Lower lobe of right lung (tissue), 2 donors: Measurements from ENCODE around the gene PCSK5. TPM values are rescaled to one million over a fixed set of nuclear protein-coding genes. Genes with fewer than 3 reads are reported as not detected.
A peak's percentile ranks its signal among the peaks of the same experiment; 100 is the strongest.
"Not testable (repeated sequence)": the region's sequence is repeated elsewhere in the genome, so short reads cannot be mapped to it uniquely, and the experiment has no call there.

Experiments
- ATAC-seq, 2 donors: fragments of 200-7000 bp; cut with Tn5 transposase; one replicate each; pipeline ENCODE4 v1.9.1; 2020 to 2022; ENCODE audit warnings: mild to moderate bottlenecking in 2 of 2, moderate library complexity in 2 of 2
- DNase-seq: peaks from one replicate; pipeline ENCODE4 v3.0.0-alpha.2; 2020
- H3K27ac ChIP-seq: fragments of 200-600 bp; one replicate; pipeline ENCODE4 v1.8.0; 2022
- H3K27me3 ChIP-seq: fragments of 200-600 bp; one replicate; pipeline ENCODE4 v1.8.0; 2022; ENCODE audit warnings: low read depth
- H3K36me3 ChIP-seq: fragments of 200-600 bp; one replicate; pipeline ENCODE4 v1.8.0; 2022; ENCODE audit warnings: mild to moderate bottlenecking
- H3K4me1 ChIP-seq: fragments of 200-600 bp; one replicate; pipeline ENCODE4 v1.8.0; 2022
- H3K4me3 ChIP-seq: fragments of 200-600 bp; one replicate; pipeline ENCODE4 v1.8.0; 2022; ENCODE audit warnings: mild to moderate bottlenecking
- H3K9me3 ChIP-seq: fragments of 200-600 bp; one replicate; pipeline ENCODE4 v1.8.0; 2022
- intact Hi-C: fragments of 100-400 bp; cut with DNase I; formaldehyde crosslinking; loops from one replicate; pipeline ENCODE4 v1.11.0; 2022
- total RNA-seq: library from RNA; stranded (reverse); fragmentation: NEBNext Ultra II Directional; extraction: Animal tissue kit (Norgen Biotek cat#: 25700); gene quantifications from one replicate; pipeline ENCODE4 v1.2.1, GENCODE V29; 2021
- TF ChIP-seq, protein P1 (sequence below): fragments of 200-600 bp; IDR thresholded peaks from one replicate; pipeline ENCODE4 v1.8.0; 2022; ENCODE audit warnings: antibody characterized with exemption, mild to moderate bottlenecking
- donor health status: DM: no; HTN: yes; CAD: no; lungs with severe emphysema.

PCSK5 gene
- total RNA-seq, 1 donor from 2014 or later: 18.1 TPM

- DNase-seq: no peak
- no peaks in the 10 kb centered on the region for H3K36me3 ChIP-seq
- peaks cover 30% of the 10 kb centered on the region for H3K4me1 ChIP-seq
- intact Hi-C loops: no loop called here
- H3K27ac ChIP-seq: no peak overlapping the region
- ATAC-seq: no peak
- TF ChIP-seq, protein P1, sequence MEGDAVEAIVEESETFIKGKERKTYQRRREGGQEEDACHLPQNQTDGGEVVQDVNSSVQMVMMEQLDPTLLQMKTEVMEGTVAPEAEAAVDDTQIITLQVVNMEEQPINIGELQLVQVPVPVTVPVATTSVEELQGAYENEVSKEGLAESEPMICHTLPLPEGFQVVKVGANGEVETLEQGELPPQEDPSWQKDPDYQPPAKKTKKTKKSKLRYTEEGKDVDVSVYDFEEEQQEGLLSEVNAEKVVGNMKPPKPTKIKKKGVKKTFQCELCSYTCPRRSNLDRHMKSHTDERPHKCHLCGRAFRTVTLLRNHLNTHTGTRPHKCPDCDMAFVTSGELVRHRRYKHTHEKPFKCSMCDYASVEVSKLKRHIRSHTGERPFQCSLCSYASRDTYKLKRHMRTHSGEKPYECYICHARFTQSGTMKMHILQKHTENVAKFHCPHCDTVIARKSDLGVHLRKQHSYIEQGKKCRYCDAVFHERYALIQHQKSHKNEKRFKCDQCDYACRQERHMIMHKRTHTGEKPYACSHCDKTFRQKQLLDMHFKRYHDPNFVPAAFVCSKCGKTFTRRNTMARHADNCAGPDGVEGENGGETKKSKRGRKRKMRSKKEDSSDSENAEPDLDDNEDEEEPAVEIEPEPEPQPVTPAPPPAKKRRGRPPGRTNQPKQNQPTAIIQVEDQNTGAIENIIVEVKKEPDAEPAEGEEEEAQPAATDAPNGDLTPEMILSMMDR: no peak
- no peaks in the 10 kb centered on the region for H3K27me3 ChIP-seq
- no peaks in the 10 kb centered on the region for H3K9me3 ChIP-seq
- peak overlapping the region; percentile 88 for H3K4me3 ChIP-seq
These were observed 2.6 kb downstream of the PCSK5 start for GRCh38 chr9:75893106-75893505.

- peaks cover 25% of the 10 kb centered on the region for H3K4me1 ChIP-seq
- H3K9me3 ChIP-seq: no peaks in the 10 kb centered on the region
- no peaks in the 10 kb centered on the region for H3K36me3 ChIP-seq
- no peak overlapping the region for H3K27ac ChIP-seq
- TF ChIP-seq, protein P1: no peak
- H3K4me3 ChIP-seq: no peak overlapping the region
- DNase-seq: no peak
- intact Hi-C loops: no loop called here
- no peaks in the 10 kb centered on the region for H3K27me3 ChIP-seq
- ATAC-seq: no peak
These were observed 4.1 kb downstream of the PCSK5 start for GRCh38 chr9:75894566-75894965.

DNA sequence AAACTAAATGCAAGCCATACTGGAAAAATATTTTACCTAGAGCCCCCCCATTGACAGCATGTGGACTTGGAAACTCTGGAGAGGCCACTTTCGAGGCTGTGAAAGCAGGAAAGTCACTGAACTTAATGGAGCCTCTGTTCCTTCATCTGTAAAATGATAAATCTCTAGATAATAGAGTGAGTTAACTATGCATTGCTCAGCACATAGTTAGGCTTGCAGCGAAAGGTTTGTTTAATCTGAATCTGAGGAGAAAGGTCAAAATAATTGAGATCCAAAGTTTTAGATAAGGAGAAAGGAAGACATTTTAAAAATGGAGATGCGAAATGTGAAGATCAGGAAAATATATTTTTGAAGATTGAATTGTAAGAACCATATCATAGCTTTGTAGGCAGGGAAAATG is 4.6 kb downstream of the PCSK5 start:
- H3K27ac ChIP-seq: no peak overlapping the region
- peaks cover 24% of the 10 kb centered on the region for H3K4me1 ChIP-seq
- no peaks in the 10 kb centered on the region for H3K9me3 ChIP-seq
- no peaks in the 10 kb centered on the region for H3K36me3 ChIP-seq
- no peak for DNase-seq
- TF ChIP-seq, protein P1: no peak
- intact Hi-C loops: no loop called here
- no peak overlapping the region for H3K4me3 ChIP-seq
- ATAC-seq: no peak
- no peaks in the 10 kb centered on the region for H3K27me3 ChIP-seq

DNA sequence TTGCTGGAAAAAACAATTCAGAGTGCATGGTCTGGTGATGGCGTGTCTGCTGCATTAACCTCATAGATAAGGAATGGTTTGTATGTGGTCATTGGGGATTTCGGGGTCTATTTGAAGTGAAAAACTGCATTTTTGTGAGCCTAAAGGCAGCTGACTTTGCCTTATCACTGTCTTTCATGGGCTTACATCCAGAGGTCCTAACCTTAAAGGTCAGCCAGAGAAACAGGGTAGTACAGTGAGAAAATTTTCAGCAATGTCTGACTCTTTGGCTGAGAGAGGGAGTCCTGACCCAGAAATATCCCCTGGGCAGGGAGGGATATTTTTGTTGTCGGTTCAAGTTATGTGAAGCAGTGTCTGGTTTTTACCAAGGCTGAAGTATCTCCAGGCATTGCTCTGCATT is 5.7 kb downstream of the PCSK5 start:
- no peak for ATAC-seq
- intact Hi-C loops: no loop called here

GRCh38 chr9:75900893-75901524 is 10.5 kb downstream of the PCSK5 start:
- H3K27ac ChIP-seq, H3K36me3 ChIP-seq, H3K9me3 ChIP-seq, H3K4me3 ChIP-seq, intact Hi-C loops, ATAC-seq, H3K27me3 ChIP-seq, H3K4me1 ChIP-seq, DNase-seq: not testable (repeated sequence)

More for the DNA sequence above, 5.7 kb downstream of the PCSK5 start:
- H3K9me3 ChIP-seq: no peaks in the 10 kb centered on the region
- no peaks in the 10 kb centered on the region for H3K36me3 ChIP-seq
- peaks cover 24% of the 10 kb centered on the region for H3K4me1 ChIP-seq
- no peak overlapping the region for H3K4me3 ChIP-seq
- no peak for DNase-seq
- H3K27ac ChIP-seq: no peak overlapping the region
- TF ChIP-seq, protein P1: no peak
- H3K27me3 ChIP-seq: no peaks in the 10 kb centered on the region

GRCh38 chr9:75903785-75904360 is 13.4 kb downstream of the PCSK5 start:
- Histone ChIP-seq H3K27me3 (no peaks in the 10 kb centered on the region), H3K36me3 (no peaks in the 10 kb centered on the region), H3K9me3 (no peaks in the 10 kb centered on the region), H3K4me3 (no peak overlapping the region), H3K4me1 (no peaks in the 10 kb centered on the region), H3K27ac (no peak overlapping the region)
- TF ChIP-seq, protein P1: no peak
- DNase-seq (no peak), ATAC-seq (no peak)
- intact Hi-C loops: no loop called here
